ENCODE results near the gene RPL27A.
A peak's percentile ranks its signal among the peaks of the same experiment; 100 is the strongest.

The RPL27A gene

GRCh38 chr11:8690374-8691342 lies 8.1 kb downstream of the RPL27A start:
- Histone ChIP-seq H3K9me3 (replicated peaks in 1 of 11) (no peaks in the 10 kb centered on the region), H3K4me3 (no peak overlapping the region), H3K4me1 (peaks cover 44 to 77% (median 72%) of the 10 kb centered on the region in 10 experiments), H3K4me2 (peak overlapping the region in 1 of 11 experiments; percentile 99; a peak in 1 of 22 replicates), H3K9ac (no peak overlapping the region), H3K27ac (no peak overlapping the region), H4K20me1 (peaks cover 2 to 98% (median 28%) of the 10 kb centered on the region in 11 experiments; a peak in 19 of 22 replicates), H3K36me3 (peaks cover 18 to 89% (median 62%) of the 10 kb centered on the region in 11 experiments), H3K27me3 (no peaks in the 10 kb centered on the region)
- no peak for TF ChIP-seq Cebpa-rat (IDR thresholded peaks at IDR 0.05)

GRCh38 chr11:8691601-8692000 lies 9.0 kb downstream of the RPL27A start:
- peak overlapping the region in 9 of 11 experiments; percentile 45 to 91 (median 75); a peak in 13 of 22 replicates for H3K4me2 ChIP-seq
- H4K20me1 ChIP-seq, result peaks cover 0 to 98% (median 19%) of the 10 kb centered on the region in 11 experiments; a peak in 17 of 22 replicates
- H3K27me3 ChIP-seq, result no peaks in the 10 kb centered on the region
- no peak overlapping the region for H3K27ac ChIP-seq
- no peak overlapping the region for H3K9ac ChIP-seq
- H3K9me3 ChIP-seq (replicated peaks in 1 of 11), result no peaks in the 10 kb centered on the region
- H3K4me1 ChIP-seq, result peaks cover 40 to 70% (median 63%) of the 10 kb centered on the region in 10 experiments
- no peak overlapping the region for H3K4me3 ChIP-seq
- H3K36me3 ChIP-seq, result peaks cover 8 to 89% (median 58%) of the 10 kb centered on the region in 11 experiments
- no peak for TF ChIP-seq Cebpa-rat (IDR thresholded peaks at IDR 0.05)

GRCh38 chr11:8692417-8692816 lies 9.8 kb downstream of the RPL27A start:
- TF ChIP-seq Cebpa-rat (IDR thresholded peaks at IDR 0.05), result no peak
- Histone ChIP-seq H3K27me3 (no peaks in the 10 kb centered on the region), H3K36me3 (peaks cover under 1 to 86% (median 50%) of the 10 kb centered on the region in 11 experiments; a peak in 18 of 22 replicates), H3K9me3 (replicated peaks in 1 of 11) (no peaks in the 10 kb centered on the region), H3K4me3 (no peak overlapping the region), H3K4me2 (peak overlapping the region in 9 of 11 experiments; percentile 45 to 91 (median 75); a peak in 18 of 22 replicates), H3K27ac (0 out of 22 replicates have a peak overlapping the region, but pooled peaks of 1 of the 11 experiments have one; percentile 56), H3K9ac (no peak overlapping the region), H4K20me1 (peaks cover 0 to 98% (median 12%) of the 10 kb centered on the region in 11 experiments; a peak in 15 of 22 replicates), H3K4me1 (peaks cover 40 to 70% (median 58%) of the 10 kb centered on the region in 10 experiments)

- H3K27me3 ChIP-seq, result no peaks in the 10 kb centered on the region
- H3K36me3 ChIP-seq, result peaks cover 0 to 86% (median 45%) of the 10 kb centered on the region in 11 experiments; a peak in 17 of 22 replicates
- no peak overlapping the region for H3K4me3 ChIP-seq
- H3K9me3 ChIP-seq (replicated peaks in 1 of 11), result no peaks in the 10 kb centered on the region
- H4K20me1 ChIP-seq, result peaks cover 0 to 98% (median 11%) of the 10 kb centered on the region in 11 experiments; a peak in 15 of 22 replicates
- H3K4me2 ChIP-seq, result peak overlapping the region; percentile 21 to 91 (median 68); a peak in 20 of 22 replicates
- peak overlapping the region in 7 of 11 experiments; percentile 3 to 57 (median 19); a peak in 11 of 22 replicates for H3K27ac ChIP-seq
- H3K4me1 ChIP-seq, result peaks cover 40 to 65% (median 54%) of the 10 kb centered on the region in 10 experiments
- peak overlapping the region in 6 of 11 experiments; percentile 23 to 63 (median 48); a peak in 10 of 22 replicates for H3K9ac ChIP-seq
- no peak for TF ChIP-seq Cebpa-rat (IDR thresholded peaks at IDR 0.05)
Measured at GRCh38 chr11:8693010-8693551, 10.5 kb downstream of the RPL27A start.

- TF ChIP-seq Cebpa-rat (IDR thresholded peaks at IDR 0.05), result no peak
- Histone ChIP-seq H3K9ac (peak overlapping the region in 7 of 11 experiments; percentile 4 to 63 (median 42); a peak in 9 of 22 replicates), H3K36me3 (peaks cover 0 to 86% (median 43%) of the 10 kb centered on the region in 11 experiments; a peak in 17 of 22 replicates), H3K4me1 (peaks cover 39 to 60% (median 51%) of the 10 kb centered on the region in 10 experiments), H3K27ac (peak overlapping the region in 7 of 11 experiments; percentile 3 to 57 (median 19); a peak in 11 of 22 replicates), H3K4me2 (peak overlapping the region; percentile 20 to 91 (median 68); a peak in 19 of 22 replicates), H3K4me3 (no peak overlapping the region), H3K9me3 (replicated peaks in 1 of 11) (no peaks in the 10 kb centered on the region), H3K27me3 (no peaks in the 10 kb centered on the region), H4K20me1 (peaks cover 0 to 98% (median 11%) of the 10 kb centered on the region in 11 experiments; a peak in 14 of 22 replicates)
Measured at GRCh38 chr11:8693555-8693954, 11.0 kb downstream of the RPL27A start.

GRCh38 chr11:8694137-8694536 lies 11.5 kb downstream of the RPL27A start:
- H3K4me3 ChIP-seq, result no peak overlapping the region
- no peak for TF ChIP-seq Cebpa-rat (IDR thresholded peaks at IDR 0.05)
- H3K27me3 ChIP-seq, result no peaks in the 10 kb centered on the region
- peak overlapping the region in 5 of 11 experiments; percentile 4 to 63 (median 53); a peak in 5 of 22 replicates for H3K9ac ChIP-seq
- H3K9me3 ChIP-seq (replicated peaks in 1 of 11), result no peaks in the 10 kb centered on the region
- peak overlapping the region; percentile 20 to 91 (median 68); a peak in 16 of 22 replicates for H3K4me2 ChIP-seq
- H3K36me3 ChIP-seq, result peaks cover 0 to 86% (median 42%) of the 10 kb centered on the region in 11 experiments; a peak in 17 of 22 replicates
- H3K27ac ChIP-seq, result peak overlapping the region in 4 of 11 experiments; percentile 19 to 57 (median 54); a peak in 4 of 22 replicates
- H4K20me1 ChIP-seq, result peaks cover 0 to 97% (median 12%) of the 10 kb centered on the region in 11 experiments; a peak in 14 of 22 replicates
- peaks cover 41 to 62% (median 51%) of the 10 kb centered on the region in 10 experiments for H3K4me1 ChIP-seq

GRCh38 chr11:8697054-8697453 lies 14.5 kb downstream of the RPL27A start:
- no peaks in the 10 kb centered on the region for H3K9me3 ChIP-seq (replicated peaks in 1 of 11)
- H3K36me3 ChIP-seq, result peaks cover 0 to 56% (median 17%) of the 10 kb centered on the region in 11 experiments; a peak in 17 of 22 replicates
- no peak overlapping the region for H3K4me3 ChIP-seq
- peak overlapping the region in 5 of 11 experiments; percentile 40 to 78 (median 47); a peak in 9 of 22 replicates for H3K4me2 ChIP-seq
- no peaks in the 10 kb centered on the region for H3K27me3 ChIP-seq
- no peak for TF ChIP-seq Cebpa-rat (IDR thresholded peaks at IDR 0.05)
- H3K4me1 ChIP-seq, result peaks cover 48 to 62% (median 53%) of the 10 kb centered on the region in 10 experiments
- H4K20me1 ChIP-seq, result peaks cover 0 to 79% (median 21%) of the 10 kb centered on the region in 11 experiments; a peak in 15 of 22 replicates
- no peak overlapping the region for H3K9ac ChIP-seq
- H3K27ac ChIP-seq, result no peak overlapping the region

- Histone ChIP-seq H3K4me2 (peak overlapping the region in 8 of 11 experiments; percentile 15 to 96 (median 84); a peak in 4 of 22 replicates), H3K27me3 (no peaks in the 10 kb centered on the region), H3K4me3 (no peak overlapping the region), H3K9ac (no peak overlapping the region), H3K4me1 (peaks cover 34 to 48% (median 42%) of the 10 kb centered on the region in 10 experiments), H3K36me3 (peaks cover 0 to 43% (median 15%) of the 10 kb centered on the region in 11 experiments; a peak in 15 of 22 replicates), H3K27ac (no peak overlapping the region), H3K9me3 (replicated peaks in 1 of 11) (no peaks in the 10 kb centered on the region), H4K20me1 (peaks cover 0 to 66% (median 24%) of the 10 kb centered on the region in 11 experiments; a peak in 15 of 22 replicates)
- no peak for TF ChIP-seq Cebpa-rat (IDR thresholded peaks at IDR 0.05)
Measured at GRCh38 chr11:8698379-8698851, 15.8 kb downstream of the RPL27A start.

Measured in BLaER1 treated with 17β-estradiol and CSF1 and Interleukin-3, amounts not matched to agents 10 nM and 100 nM (cell line).